Trophoblast cell (in vitro differentiated cells and primary cell): ENCODE measurements around the gene MYH14.

ENCODE experiments used
- DNase-seq, 2 donors: peaks; one replicate each; pipeline ENCODE4 v3.0.0-alpha.2; 2016
- H2AFZ ChIP-seq: 2 replicates; pipeline ENCODE4 v1.6.1; 2013; ENCODE audit warnings: low read length, moderate library complexity, mild to moderate bottlenecking; ENCODE audit not compliant: insufficient read depth, poor library complexity
- H2AK5ac ChIP-seq: 2 replicates; pipeline ENCODE4 v1.6.1; 2013; ENCODE audit warnings: mild to moderate bottlenecking, low read length
- H2BK120ac ChIP-seq: 2 replicates; pipeline ENCODE4 v1.6.1; 2013; ENCODE audit warnings: low read length, mild to moderate bottlenecking, moderate library complexity; ENCODE audit not compliant: insufficient read depth, poor library complexity
- H2BK12ac ChIP-seq: 2 replicates; pipeline ENCODE4 v1.6.1; 2013; ENCODE audit warnings: mild to moderate bottlenecking, low read length, moderate library complexity
- H2BK5ac ChIP-seq: 2 replicates; pipeline ENCODE4 v1.6.1; 2013; ENCODE audit warnings: low read length, low read depth, moderate library complexity, mild to moderate bottlenecking; ENCODE audit not compliant: poor library complexity
- H3K14ac ChIP-seq: 2 replicates; pipeline ENCODE4 v1.6.1; 2013; ENCODE audit warnings: mild to moderate bottlenecking, low read length
- H3K18ac ChIP-seq: 2 replicates; pipeline ENCODE4 v1.6.1; 2013; ENCODE audit warnings: mild to moderate bottlenecking, low read length
- H3K23ac ChIP-seq: 2 replicates; pipeline ENCODE4 v1.6.1; 2013; ENCODE audit warnings: low read length
- H3K27ac ChIP-seq: 2 replicates; pipeline ENCODE4 v1.5.1; 2013; ENCODE audit warnings: low read depth, mild to moderate bottlenecking, inconsistent platforms, low read length, moderate library complexity
- H3K27me3 ChIP-seq: 2 replicates; pipeline ENCODE4 v1.6.1; 2013; ENCODE audit warnings: inconsistent platforms, mild to moderate bottlenecking, low read length, moderate library complexity; ENCODE audit not compliant: insufficient read depth
- H3K36me3 ChIP-seq, 2 experiments: 1 replicate in 1 of 2; 2 replicates in 1 of 2; pipeline ENCODE4 v1.6.1; 2013; ENCODE audit warnings: low read length in 2 of 2, mild to moderate bottlenecking in 2 of 2, moderate library complexity in 1 of 2; ENCODE audit not compliant: insufficient read depth in 2 of 2, control insufficient read depth in 1 of 2
- H3K4ac ChIP-seq: 2 replicates; pipeline ENCODE4 v1.6.1; 2013; ENCODE audit warnings: low read depth, mild to moderate bottlenecking, low read length, moderate library complexity
- H3K4me1 ChIP-seq, 2 experiments: 1 replicate in 1 of 2; 2 replicates in 1 of 2; pipeline ENCODE4 v1.6.1; 2013; ENCODE audit warnings: low read length in 2 of 2, mild to moderate bottlenecking in 2 of 2, moderate library complexity in 1 of 2; ENCODE audit not compliant: insufficient read depth in 2 of 2, control insufficient read depth in 1 of 2
- H3K4me2 ChIP-seq: 2 replicates; pipeline ENCODE4 v1.6.1; 2013; ENCODE audit warnings: inconsistent platforms, mild to moderate bottlenecking, low read length, moderate library complexity
- H3K4me3 ChIP-seq: 2 replicates; pipeline ENCODE4 v1.5.1; 2013; ENCODE audit warnings: mild to moderate bottlenecking, low read depth, low read length, inconsistent platforms
- H3K79me1 ChIP-seq: one replicate; pipeline ENCODE4 v1.6.1; 2013; ENCODE audit warnings: low read length
- H3K79me2 ChIP-seq: 2 replicates; pipeline ENCODE4 v1.6.1; 2013; ENCODE audit warnings: low read length, mild to moderate bottlenecking; ENCODE audit not compliant: control insufficient read depth, insufficient read depth, poor library complexity
- H3K9ac ChIP-seq: 2 replicates; pipeline ENCODE4 v1.6.1; 2013; ENCODE audit warnings: mild to moderate bottlenecking, low read length
- H3K9me3 ChIP-seq: 2 replicates; pipeline ENCODE4 v1.6.1; 2013; ENCODE audit warnings: low read depth, mild to moderate bottlenecking, control low read depth, inconsistent platforms, low read length; ENCODE audit not compliant: insufficient read depth
- H4K12ac ChIP-seq: 2 replicates; pipeline ENCODE4 v1.6.1; 2013; ENCODE audit warnings: low read depth, mild to moderate bottlenecking, low read length, moderate library complexity
- H4K8ac ChIP-seq: 2 replicates; pipeline ENCODE4 v1.6.1; 2013; ENCODE audit warnings: low read depth, mild to moderate bottlenecking, low read length, moderate library complexity
- H4K91ac ChIP-seq: one replicate; pipeline ENCODE4 v1.6.1; 2013; ENCODE audit warnings: low read depth, mild to moderate bottlenecking, low read length, moderate library complexity
- WGBS: extraction: QIAGEN DNeasy Blood & Tissue Kit; methylation state at CpG from one replicate; pipeline ENCODE4 v1.1.7; 2013; ENCODE audit warnings: missing lambda C conversion rate; ENCODE audit not compliant: insufficient read length, insufficient coverage; ENCODE audit errors: extremely low coverage; 5-methylcytosine and 5-hydroxymethylcytosine counted together

The MYH14 gene

GRCh38 chr19:50184196-50184595 is 19.2 kb upstream of the MYH14 start:
- no peak for DNase-seq

GRCh38 chr19:50187937-50188336 is 15.5 kb upstream of the MYH14 start:
- Histone ChIP-seq H3K79me1 (no peaks in the 10 kb centered on the region), H4K12ac (no peak overlapping the region), H2BK5ac (no peak overlapping the region), H3K18ac (no peak overlapping the region), H3K36me3 (no peaks in the 10 kb centered on the region), H2AK5ac (no peak overlapping the region), H3K4ac (no peak overlapping the region), H2BK12ac (no peak overlapping the region), H3K9ac (no peak overlapping the region), H3K9me3 (peaks cover under 1% of the 10 kb centered on the region), H2AFZ (no peak overlapping the region), H3K23ac (no peak overlapping the region), H3K14ac (no peak overlapping the region), H3K27ac (no peak overlapping the region), H3K4me2 (no peak overlapping the region), H3K4me3 (no peak overlapping the region), H4K8ac (no peak overlapping the region), H3K27me3 (no peaks in the 10 kb centered on the region), H4K91ac (no peak overlapping the region), H3K4me1 (no peaks in the 10 kb centered on the region), H3K79me2 (no peaks in the 10 kb centered on the region), H2BK120ac (no peak overlapping the region)
- no peak for DNase-seq
- no CpG with 5 or more reads among the region's 13 CpGs for WGBS

More at GRCh38 chr19:50184196-50184595, 19.2 kb upstream of the MYH14 start:
- Histone ChIP-seq H2BK5ac (no peak overlapping the region), H2BK120ac (no peak overlapping the region), H3K4me1 (no peaks in the 10 kb centered on the region), H3K9me3 (no peaks in the 10 kb centered on the region), H3K18ac (no peak overlapping the region), H3K79me2 (no peaks in the 10 kb centered on the region), H4K8ac (no peak overlapping the region), H3K27me3 (no peaks in the 10 kb centered on the region), H3K4me2 (no peak overlapping the region), H2BK12ac (no peak overlapping the region), H3K14ac (no peak overlapping the region), H3K4ac (no peak overlapping the region), H3K27ac (no peak overlapping the region), H3K36me3 (no peaks in the 10 kb centered on the region), H3K79me1 (no peaks in the 10 kb centered on the region), H3K23ac (no peak overlapping the region), H2AFZ (no peak overlapping the region), H3K9ac (no peak overlapping the region), H3K4me3 (no peak overlapping the region), H4K12ac (no peak overlapping the region), H4K91ac (no peak overlapping the region), H2AK5ac (no peak overlapping the region)
- no CpG with 5 or more reads among the region's 1 CpG for WGBS

DNA sequence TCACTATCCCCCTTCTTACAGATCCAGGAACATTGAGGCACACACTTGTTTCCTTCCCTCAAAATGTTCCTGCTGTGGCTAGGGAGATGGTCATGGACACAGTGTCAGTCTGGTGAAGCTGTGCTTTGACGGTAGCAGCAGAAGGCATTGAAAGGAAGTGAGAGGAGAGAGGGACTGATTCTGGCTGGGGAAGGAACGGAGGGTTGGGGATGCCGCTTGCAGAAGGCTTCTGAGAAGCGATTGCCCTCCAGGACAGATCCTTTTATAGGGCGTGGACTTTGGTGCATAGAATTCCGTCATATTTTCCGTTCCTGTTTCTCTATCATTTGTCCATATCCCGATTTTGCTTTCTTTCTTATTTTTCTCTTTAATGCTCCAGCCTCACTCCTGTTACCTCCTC is 14.1 kb upstream of the MYH14 start:
- no peak overlapping the region for H2BK120ac ChIP-seq
- no peak overlapping the region for H2AK5ac ChIP-seq

DNA sequence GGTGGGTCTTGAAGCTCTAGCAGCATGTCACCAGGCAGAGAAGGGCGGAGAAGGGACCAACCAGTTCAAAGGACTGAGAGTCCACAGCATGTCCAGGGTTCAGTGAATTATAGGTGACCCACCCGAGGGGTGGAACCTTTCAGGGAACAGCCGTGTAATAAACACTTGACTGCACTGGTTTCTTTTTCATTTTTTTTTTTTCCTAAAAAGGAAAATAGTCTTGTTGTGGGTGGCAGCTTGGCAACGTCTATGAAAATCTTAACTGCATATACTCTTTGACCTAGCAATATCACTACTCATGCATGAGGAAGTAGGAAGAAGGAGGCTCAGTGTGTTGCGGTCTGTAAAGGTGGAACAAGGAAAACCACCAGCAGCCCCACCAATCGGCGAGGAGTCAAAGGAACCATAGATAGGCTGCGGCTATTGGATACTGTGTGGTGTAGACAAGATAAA is 13.0 kb upstream of the MYH14 start:
- Histone ChIP-seq H4K91ac (no peak overlapping the region), H3K27ac (no peak overlapping the region), H2BK5ac (no peak overlapping the region), H3K79me1 (no peaks in the 10 kb centered on the region), H3K27me3 (no peaks in the 10 kb centered on the region), H3K4ac (no peak overlapping the region), H3K23ac (no peak overlapping the region), H3K36me3 (no peaks in the 10 kb centered on the region), H4K8ac (no peak overlapping the region), H2BK120ac (no peak overlapping the region), H3K4me1 (no peaks in the 10 kb centered on the region), H2AK5ac (no peak overlapping the region), H3K9me3 (peaks cover 2% of the 10 kb centered on the region), H3K4me2 (no peak overlapping the region), H3K14ac (no peak overlapping the region), H4K12ac (no peak overlapping the region), H2BK12ac (no peak overlapping the region), H3K18ac (no peak overlapping the region), H3K4me3 (no peak overlapping the region), H3K79me2 (no peaks in the 10 kb centered on the region), H3K9ac (no peak overlapping the region), H2AFZ (no peak overlapping the region)
- DNase-seq, result no peak
- no CpG with 5 or more reads among the region's 8 CpGs for WGBS

More for the DNA sequence above, 14.1 kb upstream of the MYH14 start:
- H3K27ac ChIP-seq, result no peak overlapping the region
- no peak overlapping the region for H4K8ac ChIP-seq
- H3K36me3 ChIP-seq, result no peaks in the 10 kb centered on the region
- no peak overlapping the region for H2BK5ac ChIP-seq
- no peak overlapping the region for H3K23ac ChIP-seq
- H3K9ac ChIP-seq, result no peak overlapping the region
- H3K18ac ChIP-seq, result no peak overlapping the region
- H3K4me2 ChIP-seq, result no peak overlapping the region
- H4K12ac ChIP-seq, result no peak overlapping the region
- H3K14ac ChIP-seq, result no peak overlapping the region
- H4K91ac ChIP-seq, result no peak overlapping the region
- WGBS, result no CpG with 5 or more reads among the region's 8 CpGs
- no peaks in the 10 kb centered on the region for H3K79me2 ChIP-seq
- peaks cover 2% of the 10 kb centered on the region for H3K9me3 ChIP-seq
- H3K79me1 ChIP-seq, result no peaks in the 10 kb centered on the region
- no peak for DNase-seq
- no peak overlapping the region for H3K4ac ChIP-seq
- H3K4me3 ChIP-seq, result no peak overlapping the region
- H3K4me1 ChIP-seq, result no peaks in the 10 kb centered on the region
- no peak overlapping the region for H2AFZ ChIP-seq
- no peak overlapping the region for H2BK12ac ChIP-seq
- no peaks in the 10 kb centered on the region for H3K27me3 ChIP-seq
